K562 (cell line): ENCODE results near the gene ZNF467. TPM values are rescaled to one million over a fixed set of nuclear protein-coding genes. Genes with fewer than 3 reads are reported as not detected.

ENCODE experiments used
- ATAC-seq: fragments of 200-7000 bp; cut with Tn5 transposase; 3 replicates; pipeline ENCODE4 v1.9.1; 2020; ENCODE audit warnings: moderate library complexity
- BruUV-seq: library from RNA; stranded (reverse); fragments of 400-500 nt; replicated peaks from 2 replicates; lab custom pipeline; 2021; lab: Mats Ljungman, UMichigan
- CTCF ChIA-PET: fragments of 300-600 bp; formaldehyde crosslinking; extraction: SDS; loops from one replicate; lab custom pipeline; 2021; ENCODE audit warnings: low intra/inter-chr PET ratio; lab: Yijun Ruan, JAX
- POLR2A ChIA-PET: fragments of 300-600, 350-650 bp; sonication (Branson Sonifier 250); formaldehyde crosslinking; extraction: SDS; loops from one replicate; lab custom pipeline; 2021; ENCODE audit warnings: antibody characterized with exemption, inconsistent platforms; lab: Yijun Ruan, JAX
- DNase-seq, 4 experiments: peaks; one replicate each; pipeline versions ENCODE4 v3.0.0 to v3.0.0-alpha.2; 2011 to 2018; ENCODE audit warnings: low spot score in 3 of 4, mixed read lengths in 3 of 4; ENCODE audit errors: extremely low read depth in 1 of 4
- FAIRE-seq: peaks from 2 replicates; lab custom pipeline; 2011; peaks lifted over from hg19 to GRCh38; lab: Jason Lieb, UNC
- H2AFZ ChIP-seq: 2 replicates; pipeline ENCODE4 v1.6.0; 2011; ENCODE audit warnings: low read depth, low read length, control low read depth, inconsistent platforms
- H3K27ac ChIP-seq: fragments of 200-600 bp; 3 replicates; pipeline ENCODE4 v1.8.0; 2011; ENCODE audit warnings: low read depth, mild to moderate bottlenecking, control low read depth, inconsistent platforms, low read length, moderate library complexity, mixed read lengths; ENCODE audit errors: extremely low read depth
- H3K27me3 ChIP-seq, 2 experiments: fragments of 300-600 bp in 1 of 2; 2 replicates in 1 of 2; 3 replicates in 1 of 2; pipeline versions ENCODE4 v1.6.0 to v1.8.0; 2011; ENCODE audit warnings: inconsistent platforms in 2 of 2, low read length in 2 of 2, mild to moderate bottlenecking in 1 of 2, mixed read lengths in 1 of 2, moderate library complexity in 1 of 2; ENCODE audit not compliant: control insufficient read depth in 2 of 2, insufficient read depth in 2 of 2
- H3K36me3 ChIP-seq: fragments of 300-600 bp; 3 replicates; pipeline ENCODE4 v1.8.0; 2011; ENCODE audit warnings: mild to moderate bottlenecking, low read length, inconsistent platforms; ENCODE audit not compliant: control insufficient read depth, insufficient read depth
- H3K4me1 ChIP-seq, 2 experiments: fragments of 200-600 bp in 1 of 2; replicated peaks in 1 of 2; 2 replicates in 1 of 2; 3 replicates in 1 of 2; pipeline versions ENCODE4 v1.5.1 to v1.8.0; 2011; ENCODE audit warnings: inconsistent platforms in 2 of 2, low read length in 2 of 2, mild to moderate bottlenecking in 1 of 2, mixed read lengths in 1 of 2, moderate library complexity in 1 of 2; ENCODE audit not compliant: control insufficient read depth in 2 of 2, insufficient read depth in 2 of 2
- H3K4me2 ChIP-seq: 2 replicates; pipeline ENCODE4 v1.6.1; 2011; ENCODE audit warnings: low read length, control low read depth, inconsistent platforms, mixed read lengths; ENCODE audit not compliant: insufficient read depth
- H3K4me3 ChIP-seq: fragments of 200-600 bp; sonication (generic), shearing (Covaris generic); 2 replicates; pipeline ENCODE4 v1.5.1; 2016; ENCODE audit warnings: control low read depth, inconsistent platforms
- H3K79me2 ChIP-seq: fragments of 200-600 bp; 3 replicates; pipeline ENCODE4 v1.8.0; 2011; ENCODE audit warnings: low read length, inconsistent platforms; ENCODE audit not compliant: control insufficient read depth, insufficient read depth
- H3K9ac ChIP-seq, 2 experiments: 2 replicates each; pipeline versions ENCODE4 v1.6.0 to v1.6.1; 2011; ENCODE audit warnings: low read depth in 2 of 2, low read length in 2 of 2, control low read depth in 1 of 2, inconsistent platforms in 1 of 2, mild to moderate bottlenecking in 1 of 2, mixed read lengths in 1 of 2; ENCODE audit not compliant: insufficient read depth in 1 of 2
- H3K9me1 ChIP-seq: one replicate; pipeline ENCODE4 v1.6.0; 2011; ENCODE audit warnings: inconsistent platforms, mild to moderate bottlenecking, low read length, moderate library complexity; ENCODE audit not compliant: control insufficient read depth, insufficient read depth
- H3K9me3 ChIP-seq: replicated peaks from 2 replicates; pipeline ENCODE4 v1.5.1; 2011; ENCODE audit warnings: low read depth, low read length, inconsistent platforms; ENCODE audit not compliant: control insufficient read depth, insufficient read depth
- H4K20me1 ChIP-seq: replicated peaks from 2 replicates; pipeline ENCODE4 v1.6.1; 2011; ENCODE audit warnings: low read length, inconsistent platforms, mixed read lengths; ENCODE audit not compliant: control insufficient read depth, insufficient read depth
- JUNB ChIP-seq: fragments of 450-650 bp; formaldehyde crosslinking; conservative IDR thresholded peaks from 2 replicates; pipeline ENCODE4 v1.4.0; 2020; ENCODE audit warnings: mild to moderate bottlenecking
- USF1 ChIP-seq: sonication (generic); formaldehyde crosslinking; IDR thresholded peaks from 2 replicates; pipeline ENCODE4 v1.9.0; 2022; ENCODE audit warnings: mild to moderate bottlenecking, missing genetic modification reagents
- WGBS: fragments of 100-300 bp; shearing (Covaris generic); methylation state at CpG from one replicate; pipeline ENCODE4 v1.1.6; 2016; ENCODE audit warnings: low coverage, mixed read lengths; ENCODE audit not compliant: insufficient coverage; ENCODE audit errors: missing lambda C conversion rate; 5-methylcytosine and 5-hydroxymethylcytosine counted together
- in situ Hi-C: fragments of 300-500 bp; cut with MboI; formaldehyde crosslinking; loops from 4 replicates; pipeline ENCODE4 v1.15.0; 2018; ENCODE audit warnings: inconsistent platforms, mixed read lengths
- intact Hi-C: fragments of 100-400 bp; cut with micrococcal nuclease; formaldehyde crosslinking; loops from 2 replicates; pipeline ENCODE4 v1.14.2; 2022
- polyA plus RNA-seq, 8 experiments: library from polyadenylated mRNA; depleted of rRNA in 4 of 8; stranded (reverse) in 5 of 8; unstranded in 3 of 8; fragments of >200 nt; fragmentation: Nextera tagmentation in 2 of 8; fragmentation: Illumina TruSeq in 1 of 8; extraction: Ambion mirVana in 2 of 8; extraction: Trizol in 1 of 8; gene quantifications; 2 replicates each; pipeline versions ENCODE4 v1.2.1 to v1.2.3, GENCODE V29; 2011 to 2014; ENCODE audit warnings: inconsistent platforms in 1 of 8, missing spikeins in 1 of 8
- total RNA-seq, 7 experiments: library from RNA; depleted of rRNA in 6 of 7; stranded (reverse); fragments of >200 nt in 6 of 7; fragmentation: Illumina TruSeq in 2 of 7; extraction: Trizol in 2 of 7; gene quantifications; 2 replicates each; pipeline versions ENCODE4 v1.2.1 to v1.2.3, GENCODE V29; 2011 to 2021; ENCODE audit warnings: low replicate concordance in 1 of 7

ZNF467 gene
- total and polyA plus RNA-seq, 9 of the 15 experiments (the other 6 are each of a cell fraction or from before 2014, with no cell fraction given), result 0.32 to 14.2 (median 1.7) TPM

- Histone ChIP-seq H3K27ac (no peak overlapping the region), H3K4me2 (no peak overlapping the region), H3K9ac (peak overlapping the region in 1 of 2 experiments; percentile 3; a peak in 1 of 4 replicates), H3K36me3 (peaks cover 79% of the 10 kb centered on the region; the same call in 2 of the 3 replicates), H3K4me3 (no peak overlapping the region), H3K79me2 (no peaks in the 10 kb centered on the region; the same call in 2 of the 3 replicates), H3K9me3 (no peaks in the 10 kb centered on the region), H4K20me1 (peaks cover 14% of the 10 kb centered on the region), H3K4me1 (peaks cover 24 to 46% of the 10 kb centered on the region in 2 experiments), H3K9me1 (peaks cover 3% of the 10 kb centered on the region), H2AFZ (no peak overlapping the region), H3K27me3 (no peaks in the 10 kb centered on the region)
- intact Hi-C loops (no loop called here), in situ Hi-C loops (no loop called here)
- ChIA-PET CTCF (interaction anchor here (0.8 kb wide), 1 partner anchor 13 kb away, joined by 4 read pairs; no protein-coding TSS in a partner anchor), POLR2A (interaction anchor here (0.6 to 4.9 kb wide), 9 partner anchors 9 to 1219 kb away, joined by 3 to 27 read pairs (median 3); no protein-coding TSS in a partner anchor)
- BruUV-seq, result no TSS peak
- WGBS, result 85% methylated on average over 13 of the region's 13 CpGs
- FAIRE-seq (no peak), DNase-seq (no peak), ATAC-seq (no peak)
- TF ChIP-seq USF1, result peak; percentile 34; the same call in 1 of the 2 replicates
- TF ChIP-seq JUNB (CRISPR knock-in tag), result no peak
Measured at GRCh38 chr7:149723082-149723767, 50.2 kb downstream of the ZNF467 start.
